Heart left ventricle (tissue), 16 donors: ENCODE data around the gene ARHGEF7. TPM values are rescaled to one million over a fixed set of nuclear protein-coding genes. Genes with fewer than 3 reads are reported as not detected.
"Not testable (repeated sequence)": the region's sequence is repeated elsewhere in the genome, so short reads cannot be mapped to it uniquely, and the experiment has no call there.

Experiments used
- ATAC-seq, 4 donors: fragments of 200-7000 bp; cut with Tn5 transposase; one replicate each; pipeline ENCODE4 v1.9.1; 2020 to 2022; ENCODE audit warnings: moderate library complexity in 4 of 4, mild to moderate bottlenecking in 3 of 4, moderate number of reproducible peaks in 1 of 4
- DNase-seq, 5 donors: peaks; one replicate each; pipeline ENCODE4 v3.0.0-alpha.2; 2020
- H3K27ac ChIP-seq, 12 donors: fragments of 200-600 bp; sonication (generic) in 4 of 12; one replicate each; pipeline versions ENCODE4 v1.5.0 to v1.8.0; 2016 to 2022; ENCODE audit warnings: mild to moderate bottlenecking in 2 of 12
- H3K27me3 ChIP-seq, 9 donors: fragments of 200-600 bp; sonication (generic) in 2 of 9; one replicate each; pipeline versions ENCODE4 v1.5.1 to v1.8.0; 2016 to 2022; ENCODE audit warnings: mild to moderate bottlenecking in 3 of 9
- H3K36me3 ChIP-seq, 9 donors: fragments of 200-600 bp; sonication (generic) in 2 of 9; one replicate each; pipeline versions ENCODE4 v1.5.0 to v1.8.0; 2018 to 2022; ENCODE audit warnings: mild to moderate bottlenecking in 2 of 9
- H3K4me1 ChIP-seq, 12 donors: fragments of 200-600 bp; sonication (generic) in 4 of 12; one replicate each; pipeline versions ENCODE4 v1.5.0 to v1.8.0; 2016 to 2022; ENCODE audit warnings: mild to moderate bottlenecking in 3 of 12
- H3K4me3 ChIP-seq, 12 donors: fragments of 200-600 bp; sonication (generic) in 4 of 12; one replicate each; pipeline versions ENCODE4 v1.5.0 to v1.8.0; 2017 to 2022; ENCODE audit warnings: mild to moderate bottlenecking in 9 of 12, moderate library complexity in 4 of 12
- H3K9me3 ChIP-seq, 12 donors: fragments of 200-600 bp; sonication (generic) in 4 of 12; one replicate each; pipeline versions ENCODE4 v1.5.0 to v1.8.0; 2016 to 2022; ENCODE audit warnings: mild to moderate bottlenecking in 1 of 12
- POLR2A ChIP-seq, 2 donors: fragments of 450-650 bp; IDR thresholded peaks; one replicate each; pipeline ENCODE4 v1.6.1; 2017; ENCODE audit warnings: antibody characterized with exemption in 2 of 2, mild to moderate bottlenecking in 2 of 2, moderate library complexity in 2 of 2
- WGBS, 4 donors: extraction: QIAGEN DNeasy Blood & Tissue Kit in 2 of 4; methylation state at CpG; one replicate each; pipeline versions ENCODE4 v1.1.5 to v1.1.7; 2013 to 2018; 5-methylcytosine and 5-hydroxymethylcytosine counted together
- intact Hi-C, 10 donors: fragments of 100-400 bp; cut with DNase I; formaldehyde crosslinking; loops; one replicate each; pipeline versions ENCODE4 v1.11.1 to v1.14.2; 2022
- polyA plus RNA-seq, 2 donors: library from polyadenylated mRNA; stranded (reverse); fragments of 200-250 nt; gene quantifications; one replicate each; pipeline ENCODE4 v1.2.3, GENCODE V29; 2013
- total RNA-seq, 9 donors: library from RNA; depleted of rRNA in 2 of 9; stranded (reverse); fragments of >200 nt in 2 of 9; fragmentation: NEBNext Ultra II Directional in 3 of 9; extraction: Animal tissue kit (Norgen Biotek cat#: 25700) in 3 of 9; gene quantifications; one replicate each; pipeline versions ENCODE4 v1.1.0 to v1.2.4, GENCODE V29; 2016 to 2023
- TF ChIP-seq, protein P1 (sequence below), 12 donors: fragments of 200-600 bp; sonication (generic) in 4 of 12; IDR thresholded peaks; one replicate each; pipeline versions ENCODE4 v1.5.0 to v1.8.0; 2018 to 2022; ENCODE audit warnings: antibody characterized with exemption in 12 of 12, mild to moderate bottlenecking in 5 of 12
- donor health status: ischemic (EF 13 %, LVEDD 7.1; RV severe dilation, severe dysfunction).
- donor health status: healthy with polysubstance abuse.
- donor health status: DM: no; HTN: yes; CAD: no.
- donor health status: DM: no; HTN: no; CAD: no.
- donor health status: ischemic (EF 25% LVEDD 6.9; RV normal size, moderate dysfunction).
- donor health status: ischemic (EF 25% LVEDD 5.7; RV mildly dilated, moderate dysfunction).
- donor health status: healthy.
- donor health status: DM: yes; HTN: yes; CAD: no.
- donor health status: ischemic (EF 35%, LVEDD 5.7; RV mildly dilated, moderate dysfunction).
- donor health status: nonischemic (EF 11% LVEDD 7.7; RV severe dilation, severe dysfunction).
- donor health status: DM: yes; HTN: yes; CAD: no.
- donor health status: PGD.
- donor health status: ischemic (EF 29% LVEDD 5.4; RV normal size, mild dysfunction).
- donor health status: nonischemic (EF 23%, LVEDD 6.1; RV moderate dilation, normal function).

ARHGEF7 gene
- total and polyA plus RNA-seq, 11 donors: 16.6 to 60.9 (median 37.5) TPM

DNA sequence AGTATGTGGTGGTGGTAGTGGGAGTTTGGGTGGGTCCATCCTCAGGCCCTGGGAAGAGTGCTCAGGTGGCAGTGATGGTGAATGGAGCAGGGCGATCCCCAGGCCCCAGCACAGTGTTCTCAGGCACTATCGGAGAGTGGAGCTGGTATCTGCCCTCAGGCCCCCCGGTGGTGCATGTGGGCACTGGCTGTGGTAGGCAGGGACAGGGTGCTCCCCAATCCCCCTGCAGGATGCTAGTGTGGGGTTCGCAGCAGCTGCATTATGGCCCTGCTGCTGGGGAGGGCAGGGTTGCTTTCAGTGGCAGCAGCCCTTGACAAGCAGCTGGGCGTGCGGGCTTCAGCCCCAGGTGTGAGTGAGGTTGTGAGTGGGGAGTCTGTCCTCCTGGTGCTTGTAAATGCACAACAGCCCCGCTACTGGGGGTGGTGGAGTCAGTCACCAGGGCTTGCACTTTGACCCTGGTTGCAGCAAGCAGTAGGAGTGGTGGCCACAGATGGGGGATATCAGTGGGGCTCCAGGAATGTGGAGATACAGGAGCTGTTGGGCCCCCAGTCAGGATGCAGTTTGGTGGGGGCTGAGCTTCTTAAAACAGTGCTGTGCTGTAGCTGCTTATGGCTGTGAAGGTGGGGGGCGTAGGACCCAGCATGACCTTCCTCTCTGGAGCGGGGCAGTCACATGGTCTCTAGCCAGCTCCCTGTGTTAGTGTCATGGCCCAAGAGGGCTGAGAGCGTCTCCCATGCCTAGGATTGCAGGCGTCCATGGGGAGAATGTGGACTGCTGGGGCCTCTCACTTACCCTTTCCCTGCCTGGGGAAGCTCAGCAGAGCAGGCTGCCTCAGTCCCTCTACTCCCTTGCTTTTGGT is 38.7 kb upstream of the ARHGEF7 start:
- H3K36me3 ChIP-seq: no peaks in the 10 kb centered on the region
- ATAC-seq (no peak), DNase-seq (no peak)
- no peak for TF ChIP-seq POLR2A (IDR thresholded peaks at IDR 0.05)
- TF ChIP-seq, protein P1, sequence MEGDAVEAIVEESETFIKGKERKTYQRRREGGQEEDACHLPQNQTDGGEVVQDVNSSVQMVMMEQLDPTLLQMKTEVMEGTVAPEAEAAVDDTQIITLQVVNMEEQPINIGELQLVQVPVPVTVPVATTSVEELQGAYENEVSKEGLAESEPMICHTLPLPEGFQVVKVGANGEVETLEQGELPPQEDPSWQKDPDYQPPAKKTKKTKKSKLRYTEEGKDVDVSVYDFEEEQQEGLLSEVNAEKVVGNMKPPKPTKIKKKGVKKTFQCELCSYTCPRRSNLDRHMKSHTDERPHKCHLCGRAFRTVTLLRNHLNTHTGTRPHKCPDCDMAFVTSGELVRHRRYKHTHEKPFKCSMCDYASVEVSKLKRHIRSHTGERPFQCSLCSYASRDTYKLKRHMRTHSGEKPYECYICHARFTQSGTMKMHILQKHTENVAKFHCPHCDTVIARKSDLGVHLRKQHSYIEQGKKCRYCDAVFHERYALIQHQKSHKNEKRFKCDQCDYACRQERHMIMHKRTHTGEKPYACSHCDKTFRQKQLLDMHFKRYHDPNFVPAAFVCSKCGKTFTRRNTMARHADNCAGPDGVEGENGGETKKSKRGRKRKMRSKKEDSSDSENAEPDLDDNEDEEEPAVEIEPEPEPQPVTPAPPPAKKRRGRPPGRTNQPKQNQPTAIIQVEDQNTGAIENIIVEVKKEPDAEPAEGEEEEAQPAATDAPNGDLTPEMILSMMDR (IDR thresholded peaks at IDR 0.05): no peak
- no peak overlapping the region for H3K27ac ChIP-seq
- 74 to 83% (median 80%) methylated on average over 7 to 11 of the region's 11 CpGs for WGBS, 4 donors
- H3K9me3 ChIP-seq: peaks cover 0 to 44% (median 27%) of the 10 kb centered on the region in 12 donors
- H3K4me3 ChIP-seq: no peak overlapping the region
- no peaks in the 10 kb centered on the region for H3K27me3 ChIP-seq
- intact Hi-C loops: loop anchor here in 1 of 10 donors (10.0 kb wide), 1 partner anchor 68 kb away; no protein-coding TSS in a partner anchor
- H3K4me1 ChIP-seq: no peaks in the 10 kb centered on the region

DNA sequence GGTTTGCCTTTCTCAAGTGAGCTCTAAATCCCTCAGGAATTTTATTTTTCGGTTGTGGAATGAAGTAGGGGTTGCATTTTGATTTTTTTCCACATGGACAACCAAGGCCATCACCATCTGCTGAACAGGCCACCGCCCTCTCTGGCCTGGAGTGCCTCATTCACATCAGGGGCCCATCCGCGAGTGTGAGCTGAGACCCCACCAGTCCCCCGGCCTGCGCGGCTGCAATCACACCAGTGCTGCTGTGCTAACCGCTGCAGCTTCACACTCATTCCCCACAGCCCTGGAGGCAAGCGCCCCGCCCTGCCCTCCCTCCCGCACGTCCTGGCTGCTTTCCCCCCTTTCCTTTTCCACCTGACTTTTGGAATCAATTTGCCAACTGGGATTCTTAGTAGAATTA is 35.7 kb upstream of the ARHGEF7 start:
- DNase-seq (no peak), ATAC-seq (no peak)
- intact Hi-C loops: loop anchor here in 1 of 10 donors (10.0 kb wide), 1 partner anchor 65 kb away; no protein-coding TSS in a partner anchor
- WGBS, 4 donors: 82 to 90% (median 85%) methylated on average over 12 of the region's 12 CpGs
- Histone ChIP-seq H3K4me1 (no peaks in the 10 kb centered on the region), H3K36me3 (no peaks in the 10 kb centered on the region), H3K9me3 (peaks cover 0 to 16% (median 10%) of the 10 kb centered on the region in 12 donors), H3K27ac (no peak overlapping the region), H3K4me3 (no peak overlapping the region), H3K27me3 (no peaks in the 10 kb centered on the region)
- TF ChIP-seq, protein P1 (IDR thresholded peaks at IDR 0.05): no peak
- no peak for TF ChIP-seq POLR2A (IDR thresholded peaks at IDR 0.05)

DNA sequence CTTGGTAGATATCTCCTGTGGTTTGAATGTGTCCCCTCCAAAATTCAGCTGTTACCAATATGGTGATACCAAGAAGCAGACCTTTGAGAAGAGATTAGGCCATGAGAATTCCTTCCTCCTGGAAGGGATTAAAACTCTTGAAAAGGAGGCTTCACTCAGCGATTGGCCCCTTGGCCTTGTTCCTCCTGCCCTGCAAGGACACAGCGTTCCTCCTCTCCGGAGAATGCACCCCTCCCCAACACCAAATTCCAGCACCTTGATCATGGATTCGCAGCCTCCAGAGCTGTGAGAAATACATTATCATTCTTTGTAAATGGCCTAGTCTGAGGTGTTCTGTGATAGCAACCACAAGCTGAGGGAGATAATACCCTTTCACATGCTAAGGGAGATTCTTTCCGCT is 34.5 kb upstream of the ARHGEF7 start:
- no peaks in the 10 kb centered on the region for H3K4me1 ChIP-seq
- H3K4me3 ChIP-seq: no peak overlapping the region
- H3K27ac ChIP-seq: no peak overlapping the region
- H3K27me3 ChIP-seq: no peaks in the 10 kb centered on the region
- WGBS, 4 donors: 40 to 52% (median 48%) methylated on average over 5 of the region's 5 CpGs
- ATAC-seq (no peak), DNase-seq (no peak)
- no peaks in the 10 kb centered on the region for H3K36me3 ChIP-seq
- intact Hi-C loops: no loop called here
- TF ChIP-seq POLR2A (IDR thresholded peaks at IDR 0.05): no peak
- TF ChIP-seq, protein P1 (IDR thresholded peaks at IDR 0.05): no peak
- peaks cover 0 to 3% (median 0%) of the 10 kb centered on the region in 12 donors for H3K9me3 ChIP-seq

DNA sequence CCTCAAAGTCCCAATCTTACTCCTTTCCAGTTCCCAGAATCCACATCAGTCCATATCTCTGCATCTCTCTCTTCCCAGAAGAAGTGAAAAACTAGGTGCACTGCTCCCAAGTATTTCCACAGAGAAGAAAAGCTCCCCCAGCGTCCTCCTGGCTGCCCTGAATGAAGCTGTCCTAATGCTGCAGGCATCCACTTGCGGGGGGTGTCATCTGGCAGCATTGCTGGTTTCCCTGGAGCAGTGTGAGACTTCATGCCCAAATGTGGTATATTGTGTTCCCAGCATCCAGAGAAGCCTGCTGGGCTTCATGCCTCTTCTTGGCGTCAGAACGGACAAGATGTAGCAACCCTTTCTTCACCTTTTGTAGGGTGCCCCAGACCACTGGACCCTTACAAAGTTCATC is 32.9 kb upstream of the ARHGEF7 start:
- no peak for DNase-seq
- no peaks in the 10 kb centered on the region for H3K27me3 ChIP-seq
- TF ChIP-seq POLR2A (IDR thresholded peaks at IDR 0.05): no peak
- TF ChIP-seq, protein P1 (IDR thresholded peaks at IDR 0.05): no peak
- intact Hi-C loops: no loop called here
- 55 to 88% (median 84%) methylated on average over 4 of the region's 4 CpGs for WGBS, 4 donors
- H3K27ac ChIP-seq: no peak overlapping the region
- no peaks in the 10 kb centered on the region for H3K9me3 ChIP-seq
- H3K4me1 ChIP-seq: no peaks in the 10 kb centered on the region
- ATAC-seq: no peak
- no peaks in the 10 kb centered on the region for H3K36me3 ChIP-seq
- H3K4me3 ChIP-seq: no peak overlapping the region

DNA sequence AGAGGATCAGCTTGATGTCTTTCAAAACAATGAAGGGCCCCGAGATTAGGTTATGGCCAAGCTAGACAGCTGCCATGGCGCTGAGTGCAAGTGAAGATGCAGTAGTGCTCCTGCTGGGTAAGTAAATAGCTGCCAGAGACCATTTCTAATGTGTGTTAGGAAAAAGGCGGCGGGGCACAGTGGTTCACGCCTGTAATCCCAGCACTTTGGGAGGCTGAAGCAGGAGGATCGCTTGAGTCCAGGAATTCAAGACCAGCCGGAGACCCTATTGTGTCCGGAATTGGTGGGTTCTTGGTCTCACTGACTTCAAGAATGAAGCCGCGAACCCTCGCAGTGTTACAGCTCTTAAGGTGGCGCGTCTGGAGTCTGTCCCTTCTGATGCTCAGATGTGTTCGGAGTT is 32.3 kb upstream of the ARHGEF7 start:
- 93 to 97% (median 95%) methylated on average over 14 of the region's 14 CpGs for WGBS, 4 donors
- intact Hi-C loops, ATAC-seq: not testable (repeated sequence)

DNA sequence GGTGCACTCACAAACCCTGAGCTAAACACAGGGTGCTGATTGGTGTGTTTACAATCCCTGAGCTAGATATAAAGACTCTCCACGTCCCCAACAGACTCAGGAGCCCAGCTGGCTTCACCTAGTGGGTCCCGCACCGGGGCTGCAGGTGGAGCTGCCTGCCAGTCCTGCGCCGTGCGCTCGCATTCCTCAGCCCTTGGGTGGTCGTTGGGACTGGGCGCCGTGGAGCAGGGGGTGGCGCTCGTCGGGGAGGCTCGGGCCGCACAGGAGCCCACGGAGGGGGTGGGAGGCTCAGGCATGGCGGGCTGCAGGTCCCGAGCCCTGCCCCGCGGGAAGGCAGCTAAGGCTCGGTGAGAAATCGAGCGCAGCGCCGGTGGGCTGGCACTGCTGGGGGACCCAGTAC is 31.4 kb upstream of the ARHGEF7 start:
- H3K36me3 ChIP-seq, intact Hi-C loops: not testable (repeated sequence)

More for the DNA sequence above, 32.3 kb upstream of the ARHGEF7 start:
- H3K9me3 ChIP-seq, DNase-seq, H3K36me3 ChIP-seq, H3K4me1 ChIP-seq, H3K27ac ChIP-seq, H3K4me3 ChIP-seq, H3K27me3 ChIP-seq: not testable (repeated sequence)

More for the DNA sequence above, 31.4 kb upstream of the ARHGEF7 start:
- not testable (repeated sequence) for H3K4me1 ChIP-seq, H3K4me3 ChIP-seq, H3K9me3 ChIP-seq, H3K27ac ChIP-seq, DNase-seq, ATAC-seq, H3K27me3 ChIP-seq
- WGBS, 4 donors: 91 to 94% (median 94%) methylated on average over 14 to 16 of the region's 25 CpGs; no CpG with 5 or more reads in 1 of the 4 donors
